ENCODE results near the gene BEST1.
"Not testable (repeated sequence)": the region's sequence is repeated elsewhere in the genome, so short reads cannot be mapped to it uniquely, and the experiment has no call there.

BEST1 gene

GRCh38 chr11:61980783-61981541 is 30.8 kb downstream of the BEST1 start:
- no peak for DNase-seq

GRCh38 chr11:61983419-61983818 is 33.3 kb downstream of the BEST1 start:
- no peak for DNase-seq

- DNase-seq = no peak
Measured at GRCh38 chr11:61985869-61986268, 35.7 kb downstream of the BEST1 start.

- DNase-seq = no peak
Measured at GRCh38 chr11:61994981-61995380, 44.8 kb downstream of the BEST1 start.

- DNase-seq = no peak
Measured at GRCh38 chr11:61996933-61997332, 46.8 kb downstream of the BEST1 start.

GRCh38 chr11:61999141-61999975 is 49.2 kb downstream of the BEST1 start:
- no peak for DNase-seq

GRCh38 chr11:62000539-62001446 is 50.6 kb downstream of the BEST1 start:
- no peak for DNase-seq

- no peak for DNase-seq
Measured at GRCh38 chr11:62001450-62002191, 51.5 kb downstream of the BEST1 start.

- DNase-seq = not testable (repeated sequence)
Measured at GRCh38 chr11:62002283-62002682, 52.1 kb downstream of the BEST1 start.

GRCh38 chr11:62004473-62004872 is 54.3 kb downstream of the BEST1 start:
- no peak for DNase-seq

- DNase-seq = no peak
Measured at GRCh38 chr11:62008193-62008592, 58.0 kb downstream of the BEST1 start.

GRCh38 chr11:62010935-62011528 is 60.9 kb downstream of the BEST1 start:
- DNase-seq = no peak

GRCh38 chr11:62011881-62012280 is 61.7 kb downstream of the BEST1 start:
- no peak for DNase-seq

GRCh38 chr11:62012451-62012831 is 62.3 kb downstream of the BEST1 start:
- no peak for DNase-seq

- no peak for DNase-seq
Measured at GRCh38 chr11:62012832-62013461, 62.8 kb downstream of the BEST1 start.
